Astrocyte of the cerebellum (primary cell): ENCODE results near the gene KANSL1.

Experiments used
- DNase-seq: peaks from one replicate; pipeline ENCODE4 v3.0.0-alpha.2; 2011; ENCODE audit warnings: low read depth
- H3K4me3 ChIP-seq: 2 replicates; pipeline ENCODE4 v1.5.1; 2011; ENCODE audit warnings: mild to moderate bottlenecking, low read depth, low read length, moderate library complexity
- in situ Hi-C: cut with HindIII; loops from 2 replicates; pipeline ENCODE4 v1.10.0; 2017; ENCODE audit warnings: low sequenced_read_pairs
- TF ChIP-seq, protein P1 (sequence below): IDR thresholded peaks from 2 replicates; pipeline ENCODE4 v1.5.1; 2012; ENCODE audit warnings: low read length, low read depth, moderate library complexity, mild to moderate bottlenecking; ENCODE audit errors: missing control alignments

The KANSL1 gene

DNA sequence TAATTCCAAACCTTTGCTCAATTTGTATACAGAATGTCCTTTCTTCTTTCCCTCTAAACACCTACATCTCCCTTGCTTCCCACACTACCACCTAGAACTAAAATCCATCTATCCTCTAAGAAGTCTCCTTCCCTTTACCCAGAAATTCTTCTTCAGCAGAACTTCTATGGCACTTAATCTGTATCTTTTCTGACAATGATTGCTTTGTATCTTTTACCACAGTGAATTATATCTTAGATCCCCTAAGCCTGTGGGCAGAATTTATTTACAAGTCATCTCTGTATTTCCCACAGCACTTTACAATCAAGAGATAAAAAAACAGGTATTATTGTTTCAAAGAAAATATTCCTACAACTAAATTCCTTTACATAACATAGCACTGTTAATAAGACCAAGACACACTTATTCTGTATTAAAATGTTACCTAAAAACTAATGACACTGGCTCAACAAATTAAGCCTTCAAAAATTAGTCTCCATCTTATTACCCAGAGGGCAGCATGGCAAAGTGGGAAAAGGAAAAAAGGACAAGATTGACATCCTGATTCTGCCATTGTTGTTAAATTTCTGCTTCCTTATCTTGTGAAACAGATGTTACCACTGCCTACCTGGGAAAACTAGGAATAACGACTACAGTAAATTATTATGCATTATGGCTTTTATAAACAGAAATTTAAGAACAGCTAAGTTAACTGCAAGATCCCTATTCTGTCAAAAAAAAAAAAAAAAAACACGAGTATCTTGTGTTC is 42.8 kb downstream of the KANSL1 start:
- DNase-seq = no peak
- in situ Hi-C loops = no loop called here
- TF ChIP-seq, protein P1, sequence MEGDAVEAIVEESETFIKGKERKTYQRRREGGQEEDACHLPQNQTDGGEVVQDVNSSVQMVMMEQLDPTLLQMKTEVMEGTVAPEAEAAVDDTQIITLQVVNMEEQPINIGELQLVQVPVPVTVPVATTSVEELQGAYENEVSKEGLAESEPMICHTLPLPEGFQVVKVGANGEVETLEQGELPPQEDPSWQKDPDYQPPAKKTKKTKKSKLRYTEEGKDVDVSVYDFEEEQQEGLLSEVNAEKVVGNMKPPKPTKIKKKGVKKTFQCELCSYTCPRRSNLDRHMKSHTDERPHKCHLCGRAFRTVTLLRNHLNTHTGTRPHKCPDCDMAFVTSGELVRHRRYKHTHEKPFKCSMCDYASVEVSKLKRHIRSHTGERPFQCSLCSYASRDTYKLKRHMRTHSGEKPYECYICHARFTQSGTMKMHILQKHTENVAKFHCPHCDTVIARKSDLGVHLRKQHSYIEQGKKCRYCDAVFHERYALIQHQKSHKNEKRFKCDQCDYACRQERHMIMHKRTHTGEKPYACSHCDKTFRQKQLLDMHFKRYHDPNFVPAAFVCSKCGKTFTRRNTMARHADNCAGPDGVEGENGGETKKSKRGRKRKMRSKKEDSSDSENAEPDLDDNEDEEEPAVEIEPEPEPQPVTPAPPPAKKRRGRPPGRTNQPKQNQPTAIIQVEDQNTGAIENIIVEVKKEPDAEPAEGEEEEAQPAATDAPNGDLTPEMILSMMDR = no peak
- H3K4me3 ChIP-seq = no peak overlapping the region

DNA sequence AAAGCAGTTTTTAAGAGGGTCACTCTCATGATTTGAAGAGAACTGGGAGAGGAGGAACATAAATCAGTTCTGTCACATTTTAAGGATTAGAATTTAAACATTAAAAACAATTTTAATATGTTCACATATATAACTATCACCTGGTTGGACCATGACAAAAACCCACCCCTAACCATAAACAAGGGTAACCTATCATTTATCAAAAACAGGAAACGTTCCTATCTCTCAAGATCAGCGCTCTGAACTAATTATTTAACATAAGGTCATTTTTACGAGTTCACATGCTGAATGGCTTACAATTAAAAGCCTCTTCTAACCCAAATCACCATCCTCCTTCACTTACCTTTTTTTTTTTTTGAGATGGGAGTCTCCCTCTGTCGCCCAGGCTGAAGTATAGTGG is 45.0 kb downstream of the KANSL1 start:
- TF ChIP-seq, protein P1 = no peak
- in situ Hi-C loops = no loop called here
- DNase-seq = no peak
- H3K4me3 ChIP-seq = no peak overlapping the region

- H3K4me3 ChIP-seq = no peak overlapping the region
- TF ChIP-seq, protein P1 = no peak
- in situ Hi-C loops = no loop called here
- no peak for DNase-seq
These were observed 45.9 kb downstream of the KANSL1 start for GRCh38 chr17:46147296-46147695.

DNA sequence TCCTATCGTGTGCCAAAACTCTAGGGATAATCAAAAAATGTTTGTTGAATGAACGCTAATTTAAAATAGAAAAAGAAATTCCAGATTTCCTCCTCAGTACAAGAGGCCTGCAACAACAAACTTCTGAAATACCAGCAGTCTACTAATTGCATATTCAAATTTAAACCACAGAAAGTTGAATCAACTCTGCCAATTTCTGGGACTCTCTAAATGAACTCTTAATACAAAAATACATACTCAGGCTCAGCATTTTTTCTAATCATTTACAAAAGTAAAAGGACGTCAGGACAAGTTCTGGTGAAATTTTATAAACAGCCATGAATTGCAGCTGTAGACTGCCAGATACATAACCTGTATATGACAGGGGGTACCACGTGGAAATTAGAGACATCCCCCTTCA is 49.0 kb downstream of the KANSL1 start:
- TF ChIP-seq, protein P1 = no peak
- H3K4me3 ChIP-seq = no peak overlapping the region
- peak; percentile 48 for DNase-seq
- in situ Hi-C loops = no loop called here

DNA sequence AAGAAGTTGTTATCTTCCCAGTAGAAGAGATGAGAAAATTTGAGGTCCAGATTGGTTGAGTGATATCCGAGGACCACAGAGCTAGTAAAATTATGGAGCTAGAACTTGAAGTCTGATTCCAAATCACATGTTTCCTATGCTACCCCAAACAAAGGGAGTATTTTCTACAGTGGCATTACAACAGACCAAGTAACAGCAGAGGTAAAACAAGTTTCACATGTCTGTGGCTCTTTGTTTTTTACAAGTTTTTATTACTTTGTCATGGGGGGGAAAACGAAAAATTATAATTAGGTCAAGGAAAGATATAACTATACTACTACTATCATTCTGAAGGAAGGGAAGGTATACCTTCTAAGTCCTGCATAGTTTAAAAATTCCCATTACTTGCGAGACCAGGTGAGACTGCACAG is 49.4 kb downstream of the KANSL1 start:
- DNase-seq = no peak
- TF ChIP-seq, protein P1 = no peak

GRCh38 chr17:46141645-46142044 is 51.6 kb downstream of the KANSL1 start:
- in situ Hi-C loops = no loop called here
- DNase-seq = no peak
- TF ChIP-seq, protein P1 = no peak
- no peak overlapping the region for H3K4me3 ChIP-seq

More for the DNA sequence above, 49.4 kb downstream of the KANSL1 start:
- H3K4me3 ChIP-seq = no peak overlapping the region
- in situ Hi-C loops = no loop called here
